Measurements from ENCODE around the gene SLC25A13. TPM values are rescaled to one million over a fixed set of nuclear protein-coding genes. Genes with fewer than 3 reads are reported as not detected.

Gene SLC25A13
- total and polyA plus RNA-seq, 2 of the 4 experiments (the other 2 are of a cell fraction), result 7.4 to 11.7 TPM

- Histone ChIP-seq H3K18ac (ENCODE audit: low read depth, low read length) (no peak overlapping the region), H3K23ac (ENCODE audit: low read depth, low read length) (no peak overlapping the region), H2AFZ (replicated peaks; ENCODE audit: low read length, poor library complexity) (no peak overlapping the region), H3K4ac (ENCODE audit: low read depth, low read length) (no peak overlapping the region), H2BK5ac (ENCODE audit: low read depth, low read length, poor library complexity, severe bottlenecking) (no peak overlapping the region), H3K9me3 (ENCODE audit: control insufficient read depth, insufficient read depth, low read length) (no peaks in the 10 kb centered on the region), H3K36me3 (ENCODE audit: control insufficient read depth, insufficient read depth, low read length) (no peaks in the 10 kb centered on the region), H4K5ac (ENCODE audit: low read depth, low read length) (no peak overlapping the region), H2BK20ac (ENCODE audit: low read depth, low read length) (no peak overlapping the region), H3K27ac (ENCODE audit: insufficient read depth, low read length) (no peak overlapping the region), H2AK9ac (replicated peaks; ENCODE audit: low read depth, low read length, poor library complexity) (no peak overlapping the region), H3K9ac (ENCODE audit: low read depth, low read length) (no peak overlapping the region), H4K20me1 (ENCODE audit: insufficient read depth, low read length) (no peaks in the 10 kb centered on the region), H3K56ac (ENCODE audit: extremely low read depth, insufficient read depth, low read length) (no peak overlapping the region), H2BK120ac (ENCODE audit: low read depth, low read length) (no peak overlapping the region), H2BK15ac (ENCODE audit: low read depth, low read length) (no peak overlapping the region), H4K8ac (ENCODE audit: low read depth in 2 of 2, low read length in 2 of 2) (no peak overlapping the region), H3K14ac (replicated peaks; ENCODE audit: low read depth, low read length) (no peak overlapping the region), H3K4me2 (ENCODE audit: low read depth, low read length) (no peak overlapping the region), H3K4me3 (ENCODE audit: insufficient read depth, low read depth, low read length) (no peak overlapping the region), H2AK5ac (ENCODE audit: low read depth, low read length) (no peak overlapping the region), H3K27me3 (ENCODE audit: control insufficient read depth, insufficient read depth, low read length) (no peaks in the 10 kb centered on the region), H3K9me1 (ENCODE audit: insufficient read depth, low read length) (peaks cover 3% of the 10 kb centered on the region; the same call in 1 of the 2 replicates), H3K79me1 (ENCODE audit: low read depth in 1 of 2, low read length in 2 of 2) (no peaks in the 10 kb centered on the region), H3K4me1 (ENCODE audit: control insufficient read depth, insufficient read depth, low read length) (peaks cover 3% of the 10 kb centered on the region), H4K91ac (ENCODE audit: insufficient read depth, low read depth, low read length) (no peak overlapping the region)
- ATAC-seq (ENCODE audit: low read depth) (no peak), DNase-seq (no peak)
- no TSS peak for BruUV-seq (replicated peaks)
- dilution Hi-C loops (cut with HindIII; ENCODE audit: low sequenced_read_pairs, unreplicated experiment), result no loop called here
- no peak for TF ChIP-seq SMC3 (IDR thresholded peaks at IDR 0.05; ENCODE audit: low read depth, low read length)
- no peak for TF ChIP-seq MAZ (IDR thresholded peaks at IDR 0.05; ENCODE audit: borderline replicate concordance, low read depth, low read length)
- no peak for TF ChIP-seq POLR2A (IDR thresholded peaks at IDR 0.05; ENCODE audit: low read depth, low read length)
- no peak for TF ChIP-seq MXI1 (IDR thresholded peaks at IDR 0.05; ENCODE audit: borderline replicate concordance, low read depth, low read length)
- no peak for TF ChIP-seq RAD21 (IDR thresholded peaks at IDR 0.05; ENCODE audit: low read length)
- no peak for TF ChIP-seq NFE2L2 (IDR thresholded peaks at IDR 0.05; ENCODE audit: low read depth, low read length)
- no peak for TF ChIP-seq MAFK (IDR thresholded peaks at IDR 0.05; ENCODE audit: low read depth, low read length)
- no peak for TF ChIP-seq CTCF (conservative IDR thresholded peaks at IDR 0.05; ENCODE audit: low read depth, low read length)
- no peak for TF ChIP-seq RFX5 (IDR thresholded peaks at IDR 0.05; ENCODE audit: low read depth, low read length)
- TF ChIP-seq RCOR1 (IDR thresholded peaks at IDR 0.05; ENCODE audit: insufficient replicate concordance, low read length), result no peak
- no peak for TF ChIP-seq BHLHE40 (IDR thresholded peaks at IDR 0.05; ENCODE audit: low read depth, low read length)
- no peak for TF ChIP-seq CHD1 (IDR thresholded peaks at IDR 0.05; ENCODE audit: low read depth, low read length)
- TF ChIP-seq USF2 (IDR thresholded peaks at IDR 0.05; ENCODE audit: low read depth, low read length), result no peak
- no peak for TF ChIP-seq FOS (IDR thresholded peaks at IDR 0.05; ENCODE audit: low read depth, low read length)
- no peak for TF ChIP-seq CEBPB (IDR thresholded peaks at IDR 0.05; ENCODE audit: low read depth, low read length)
- TF ChIP-seq ELK1 (IDR thresholded peaks at IDR 0.05; ENCODE audit: borderline replicate concordance, low read depth, low read length), result no peak
- intact Hi-C loops (cut with micrococcal nuclease), result no loop called here
- ChIA-PET POLR2A (ENCODE audit: unreplicated experiment) (no interaction called here), CTCF (interaction anchor here (0.6 to 1.4 kb wide), 2 partner anchors 10 to 941 kb away, joined by 3 to 4 read pairs; no protein-coding TSS in a partner anchor)
- in situ Hi-C loops (cut with MboI; ENCODE audit: low sequenced_read_pairs), result no loop called here
- no CpG with 5 or more reads among the region's 3 CpGs for WGBS, 2 experiments (ENCODE audit: extremely low coverage in 2 of 2, insufficient read length in 1 of 2)
Measured at GRCh38 chr7:96085953-96086352, 235.9 kb downstream of the SLC25A13 start.

Measured in IMR-90 (cell line).